GM18508 (cell line): ENCODE data around the gene RNF208.
"Not testable (repeated sequence)": the region's sequence is repeated elsewhere in the genome, so short reads cannot be mapped to it uniquely, and the experiment has no call there.

Experiments
- ATAC-seq: cut with Tn5 transposase; IDR thresholded peaks from one replicate; pipeline ENCODE4 v1.9.1; 2021; ENCODE audit warnings: moderate number of reproducible peaks; ENCODE audit not compliant: insufficient read depth, unreplicated experiment

Gene RNF208

DNA sequence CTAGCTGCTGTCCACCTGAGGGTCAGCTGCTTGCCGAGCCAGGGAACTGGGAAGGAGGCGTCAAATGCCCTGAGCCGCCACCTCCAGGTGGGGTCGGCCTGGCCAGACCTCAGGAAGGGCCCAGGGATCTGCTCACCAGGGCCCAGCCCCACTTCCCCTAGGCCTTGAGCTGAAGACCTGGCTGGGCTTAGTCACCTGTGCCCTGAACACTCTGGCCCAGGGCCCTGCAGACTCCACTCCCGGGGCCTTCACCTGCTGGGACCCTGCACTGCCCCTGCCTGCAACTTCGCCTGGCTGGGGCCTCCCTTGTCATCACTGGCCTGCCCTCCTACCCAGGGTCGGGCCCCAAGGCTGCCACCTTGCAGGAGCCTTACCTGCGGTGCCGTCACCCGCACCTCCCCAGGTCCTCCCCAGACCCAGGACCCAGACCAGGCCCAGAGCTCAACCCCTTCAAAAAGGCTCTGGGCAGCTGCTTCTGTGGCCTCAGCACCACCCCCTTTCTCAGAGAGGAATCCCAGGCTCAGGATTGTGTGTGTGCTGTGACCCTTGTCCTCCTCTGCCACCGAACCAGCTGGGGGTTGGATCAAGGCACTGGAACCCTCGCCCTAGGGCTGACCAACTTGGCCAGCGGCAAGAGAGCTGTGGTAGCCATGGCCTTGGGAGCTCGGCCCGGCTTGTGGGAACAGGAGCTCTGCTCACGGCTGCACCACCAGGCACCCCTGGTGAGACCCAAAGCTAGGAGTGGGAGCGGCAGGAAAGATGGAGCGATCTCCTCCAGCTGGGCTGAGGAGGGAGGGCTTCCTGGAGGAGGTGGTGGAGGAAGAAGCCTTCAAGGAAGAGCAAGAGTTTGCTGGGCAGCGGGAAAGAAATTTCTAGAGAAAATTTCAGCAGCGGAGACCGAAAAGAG is 31.9 kb upstream of the RNF208 start:
- ATAC-seq, result no peak

DNA sequence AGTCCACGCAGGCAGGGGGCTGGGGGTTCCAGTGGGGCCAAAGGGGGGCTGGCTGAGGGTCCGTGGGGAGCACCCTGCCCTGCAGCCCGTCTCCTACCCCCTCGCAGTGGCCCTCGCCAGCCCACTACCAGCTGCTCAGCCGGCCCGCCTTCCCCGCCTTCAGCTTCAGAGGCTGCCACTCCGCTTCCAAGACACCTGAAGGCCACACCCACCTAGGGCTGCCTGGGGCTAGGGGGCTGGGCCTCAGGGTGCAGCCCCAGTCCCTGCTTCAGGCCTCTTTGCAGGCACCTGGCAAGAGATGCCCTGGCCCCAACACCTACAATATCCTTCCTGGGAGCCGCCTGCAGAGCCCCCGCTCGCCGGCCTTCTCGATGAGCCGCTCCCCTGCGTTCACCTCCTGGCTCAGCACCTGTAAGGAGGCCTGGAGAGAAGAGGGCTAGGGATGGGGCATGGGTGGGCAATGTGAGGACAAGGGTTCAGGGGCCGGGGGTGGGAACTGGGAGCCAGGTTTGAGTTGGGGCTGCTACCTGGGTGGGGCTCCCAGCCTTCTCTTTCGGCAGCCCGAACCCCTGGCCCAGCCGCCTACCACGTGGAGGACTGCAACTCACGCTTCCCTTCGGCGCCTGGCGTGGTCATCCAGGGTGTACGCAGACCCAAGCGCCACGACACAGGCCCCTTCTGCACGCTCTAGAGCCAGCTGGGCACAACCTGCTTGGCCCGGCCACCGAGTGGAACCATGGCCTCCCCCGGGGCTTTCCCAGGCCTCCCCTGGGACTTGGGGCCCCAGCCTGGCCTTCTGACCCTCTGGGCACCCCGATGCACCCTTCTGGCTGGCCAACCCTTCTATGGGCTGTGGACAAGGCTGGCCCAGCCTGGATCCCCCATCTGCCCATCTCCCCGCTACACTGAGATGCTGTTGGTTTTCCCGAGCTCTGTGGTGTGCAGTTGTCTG is 30.8 kb upstream of the RNF208 start:
- ATAC-seq, result no peak

DNA sequence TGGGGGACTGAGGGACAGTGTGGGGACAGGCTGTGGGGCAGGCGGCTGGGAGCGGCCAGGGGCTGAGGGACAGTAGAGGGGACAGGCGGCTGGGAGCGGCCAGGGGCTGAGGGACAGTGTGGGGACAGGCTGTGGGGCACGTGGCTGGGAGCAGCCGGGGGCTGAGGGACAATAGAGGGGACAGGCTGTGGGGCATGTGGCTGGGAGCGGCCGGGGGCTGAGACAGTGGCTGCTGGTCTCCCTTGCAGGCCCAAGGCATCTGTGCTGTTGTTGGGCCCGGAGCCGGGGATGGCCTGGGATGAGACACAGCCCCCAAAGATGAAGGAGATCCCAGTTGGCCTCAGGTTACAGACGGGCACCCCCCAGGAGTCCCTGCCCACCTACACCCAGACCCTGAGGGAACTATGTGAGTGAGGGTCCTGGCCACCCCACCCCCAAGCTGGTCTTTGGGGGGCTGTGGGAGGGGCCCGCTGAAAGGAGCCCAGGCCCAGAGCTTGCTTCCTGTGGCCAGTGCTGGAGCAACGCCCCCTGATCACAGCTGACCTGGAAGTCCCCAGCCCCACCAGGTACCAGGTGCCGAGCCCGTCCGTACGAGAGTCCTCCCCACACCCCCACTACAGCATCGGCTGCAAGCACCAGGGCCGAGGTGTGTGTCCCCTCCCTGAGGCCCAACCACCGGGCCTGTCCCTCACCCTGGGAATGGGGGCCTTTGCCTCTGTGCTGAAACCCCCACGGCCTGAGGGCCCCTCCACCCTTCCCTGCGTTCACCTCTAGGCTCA is 29.6 kb upstream of the RNF208 start:
- no peak for ATAC-seq

DNA sequence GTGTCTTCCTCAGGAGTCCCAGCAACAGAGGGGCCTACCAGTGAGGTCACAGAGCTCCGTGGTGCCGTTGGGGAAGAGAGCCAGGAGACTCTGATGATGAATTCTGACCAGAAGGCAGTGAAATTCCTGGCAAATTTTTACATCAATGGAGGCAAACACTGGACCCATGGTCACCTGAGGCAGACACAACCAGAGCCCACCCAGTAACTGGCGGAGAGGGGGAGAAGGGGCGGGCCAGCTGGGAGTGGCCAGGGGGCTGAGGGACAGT is 29.1 kb upstream of the RNF208 start, which contains the start of gene STPG3:
TSS of gene STPG3 (plus strand) at position 93 of the 268 bp plus-strand sequence. CDS start at position 94, 1 bp downstream.
- no peak for ATAC-seq

DNA sequence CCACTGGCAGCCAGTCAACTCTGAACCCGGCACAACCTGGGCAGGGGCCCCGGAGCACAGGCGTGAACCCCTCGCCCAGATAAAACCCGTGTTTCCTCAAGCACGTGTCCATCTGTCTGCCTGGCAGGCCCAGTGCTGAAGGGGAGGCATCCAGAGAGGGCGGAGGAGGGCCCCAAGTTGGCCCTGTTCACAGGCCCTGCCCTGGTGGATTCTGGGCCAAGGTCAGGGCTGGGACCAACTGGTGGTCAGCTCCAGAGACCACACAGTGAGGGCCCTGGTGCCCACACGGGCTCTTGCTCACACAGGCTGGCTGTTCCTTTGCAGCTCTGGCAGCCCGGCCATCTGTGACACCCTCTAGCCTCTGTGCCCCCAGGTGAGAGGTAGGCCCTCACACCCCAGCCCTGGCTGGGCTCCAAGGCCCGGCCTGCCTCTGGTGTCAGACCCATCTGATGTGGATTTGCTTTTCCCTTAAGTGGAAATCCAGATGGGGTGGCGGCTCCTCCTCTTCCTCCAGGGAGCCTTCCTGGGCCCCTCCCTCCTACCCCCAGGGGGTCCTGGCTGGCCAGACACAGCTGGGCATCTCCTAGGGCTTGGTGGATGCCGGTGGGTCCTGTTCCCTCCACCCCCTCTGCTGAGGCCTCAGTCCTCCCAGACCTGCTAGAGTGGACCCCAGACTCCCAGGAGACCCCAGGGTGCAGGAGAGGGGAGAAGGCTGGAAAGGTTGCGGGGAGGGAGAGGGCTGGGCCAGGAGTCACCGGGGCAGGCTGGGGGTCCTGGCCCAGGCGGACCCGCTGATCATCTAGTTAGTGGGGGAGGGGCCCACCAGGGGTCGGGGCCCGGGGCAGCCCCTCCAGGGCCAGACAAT is 28.5 kb upstream of the RNF208 start:
- no peak for ATAC-seq

DNA sequence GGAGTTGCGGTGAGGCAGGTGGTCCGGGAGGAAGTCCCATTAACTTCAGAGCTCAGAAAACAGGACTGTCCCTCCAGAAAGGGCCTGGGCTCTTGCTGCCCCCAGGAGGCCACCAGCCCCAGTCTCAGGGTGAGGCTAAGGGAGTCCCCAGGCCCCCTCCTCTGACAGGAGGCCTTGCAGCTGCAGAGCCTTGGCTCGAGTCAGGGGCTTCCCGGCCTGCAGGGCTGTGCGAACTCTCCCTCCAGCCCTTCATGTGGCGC is 25.8 kb upstream of the RNF208 start:
- ATAC-seq, result no peak

DNA sequence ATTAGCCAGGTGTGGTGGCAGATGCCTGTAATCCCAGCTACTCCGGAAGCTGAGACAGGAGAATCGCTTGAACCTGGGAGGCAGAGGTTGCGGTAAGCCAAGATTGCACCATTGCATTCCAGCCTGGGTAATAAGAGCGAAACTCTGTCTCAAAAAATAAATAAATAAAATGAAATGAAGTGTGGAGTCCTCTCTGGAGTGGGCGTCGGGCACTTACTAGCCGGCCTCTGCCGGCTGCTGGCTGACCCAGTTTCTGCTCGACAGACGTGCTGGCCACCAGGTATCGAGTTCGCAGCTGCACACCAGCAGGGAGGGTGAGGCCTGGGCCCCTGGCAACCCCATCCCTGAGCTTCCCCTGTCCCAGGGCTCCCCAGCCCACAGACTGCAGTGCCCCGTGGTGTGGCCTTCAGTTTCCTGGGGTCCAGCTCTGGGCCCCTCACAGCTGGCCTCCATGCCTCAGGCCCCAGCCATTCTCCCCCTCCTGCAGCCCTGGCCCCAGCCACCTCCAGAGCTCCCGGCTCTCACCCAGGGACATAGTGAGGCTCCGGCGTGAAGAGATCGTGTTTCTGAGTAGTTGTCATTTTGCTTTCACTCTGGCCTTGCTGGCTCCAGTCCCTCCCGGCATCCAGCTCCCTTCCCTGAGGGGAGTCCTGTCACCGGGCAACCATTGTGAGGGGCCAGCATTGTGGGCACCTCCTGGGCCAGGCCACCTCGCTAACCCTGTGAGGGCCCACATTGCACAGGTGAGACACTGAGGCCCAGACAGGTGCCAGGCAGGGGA is 25.3 kb upstream of the RNF208 start:
- ATAC-seq, result no peak

DNA sequence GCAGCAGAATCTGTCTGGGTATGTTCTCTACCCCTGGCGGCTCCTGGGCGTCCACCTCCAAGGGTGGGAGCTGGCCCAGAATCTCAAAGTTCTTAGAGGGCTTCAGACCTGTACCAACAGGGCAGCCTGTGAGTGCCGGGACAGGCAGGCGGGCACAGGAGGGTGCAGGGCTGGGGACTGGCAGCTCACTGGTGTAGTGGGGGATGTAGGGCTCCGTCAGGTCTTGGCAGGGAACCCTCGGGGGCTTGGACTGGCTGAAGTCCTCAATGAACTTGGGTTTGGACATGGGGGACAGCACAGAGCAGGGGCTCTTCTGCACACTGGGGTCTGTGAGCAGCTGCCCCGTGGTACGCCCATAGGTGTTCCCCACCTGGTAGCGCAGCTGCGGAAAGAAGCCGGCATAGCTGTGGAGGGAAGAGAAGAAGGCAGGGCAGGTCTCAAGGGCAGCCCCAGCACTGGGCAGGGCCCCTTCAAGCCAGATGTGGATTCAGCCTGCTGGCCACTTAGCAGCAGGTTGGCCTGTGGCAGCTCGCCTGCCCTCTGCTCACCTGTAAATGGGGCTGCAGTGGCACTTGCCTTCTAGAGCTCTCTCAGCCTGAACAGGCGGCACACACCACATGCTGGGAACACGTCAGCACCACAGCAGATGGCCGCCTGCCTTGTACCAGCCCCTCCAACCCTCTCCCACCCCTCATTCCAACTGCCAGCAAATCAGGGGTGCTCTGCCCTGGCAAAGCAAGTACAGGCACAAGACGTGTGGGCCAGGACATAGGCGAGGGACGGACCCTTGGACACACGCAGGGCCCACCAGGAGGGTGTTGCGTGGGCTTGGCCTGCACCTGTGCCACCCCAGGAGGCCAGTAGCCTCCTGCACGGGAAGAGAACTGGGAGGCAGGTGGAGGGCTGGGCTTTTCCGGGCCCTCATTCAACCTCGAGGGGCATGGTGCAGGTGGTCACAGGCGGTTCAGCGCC is 23.7 kb upstream of the RNF208 start:
- ATAC-seq, result no peak

DNA sequence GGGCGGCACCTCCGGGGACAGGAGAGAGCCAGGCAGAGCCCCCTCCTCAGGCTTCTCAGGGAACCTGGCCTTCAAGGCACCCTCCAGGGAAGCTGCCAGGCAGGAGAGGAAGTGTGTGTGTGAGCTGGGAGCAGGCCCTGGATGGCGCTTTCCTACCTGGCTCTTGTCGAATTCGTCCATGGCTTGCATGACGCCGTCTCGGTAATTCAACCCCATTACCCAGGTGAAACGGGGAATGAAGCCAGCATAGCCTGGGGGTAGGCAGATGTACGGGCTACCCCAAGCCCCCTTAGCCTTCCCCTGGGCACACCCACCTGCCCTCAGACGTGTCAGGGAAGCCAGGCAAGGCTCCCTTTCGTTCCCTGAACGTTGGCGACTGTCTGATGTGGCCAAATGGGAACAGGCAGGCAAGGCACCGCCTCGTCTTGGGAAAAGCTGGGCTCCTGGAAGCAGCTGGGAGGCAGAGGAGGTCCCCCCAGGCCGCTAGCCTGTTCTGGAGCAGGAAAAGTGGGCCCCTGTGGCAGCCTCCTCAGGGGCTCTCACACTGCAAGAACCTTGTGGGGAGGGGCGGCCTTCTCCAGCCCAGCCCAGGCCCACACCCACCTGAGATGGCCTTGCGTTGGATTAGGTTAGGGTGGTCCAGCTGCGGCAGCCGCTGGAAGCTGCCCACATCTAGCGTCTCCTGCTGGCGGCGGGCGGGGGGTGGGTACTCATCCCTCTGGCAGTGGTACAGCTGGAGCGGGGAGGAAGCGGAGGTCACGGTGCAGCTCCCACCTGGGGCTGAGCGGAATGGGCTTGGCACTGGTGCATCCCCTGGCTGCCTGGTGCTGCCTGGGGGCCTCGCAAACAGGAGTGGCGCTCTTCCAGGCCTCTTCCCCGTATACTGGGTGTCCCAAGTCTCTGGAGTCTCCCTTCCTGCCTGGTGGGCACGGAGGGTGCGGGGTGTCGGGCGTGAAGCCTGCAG is 22.7 kb upstream of the RNF208 start:
- no peak for ATAC-seq

DNA sequence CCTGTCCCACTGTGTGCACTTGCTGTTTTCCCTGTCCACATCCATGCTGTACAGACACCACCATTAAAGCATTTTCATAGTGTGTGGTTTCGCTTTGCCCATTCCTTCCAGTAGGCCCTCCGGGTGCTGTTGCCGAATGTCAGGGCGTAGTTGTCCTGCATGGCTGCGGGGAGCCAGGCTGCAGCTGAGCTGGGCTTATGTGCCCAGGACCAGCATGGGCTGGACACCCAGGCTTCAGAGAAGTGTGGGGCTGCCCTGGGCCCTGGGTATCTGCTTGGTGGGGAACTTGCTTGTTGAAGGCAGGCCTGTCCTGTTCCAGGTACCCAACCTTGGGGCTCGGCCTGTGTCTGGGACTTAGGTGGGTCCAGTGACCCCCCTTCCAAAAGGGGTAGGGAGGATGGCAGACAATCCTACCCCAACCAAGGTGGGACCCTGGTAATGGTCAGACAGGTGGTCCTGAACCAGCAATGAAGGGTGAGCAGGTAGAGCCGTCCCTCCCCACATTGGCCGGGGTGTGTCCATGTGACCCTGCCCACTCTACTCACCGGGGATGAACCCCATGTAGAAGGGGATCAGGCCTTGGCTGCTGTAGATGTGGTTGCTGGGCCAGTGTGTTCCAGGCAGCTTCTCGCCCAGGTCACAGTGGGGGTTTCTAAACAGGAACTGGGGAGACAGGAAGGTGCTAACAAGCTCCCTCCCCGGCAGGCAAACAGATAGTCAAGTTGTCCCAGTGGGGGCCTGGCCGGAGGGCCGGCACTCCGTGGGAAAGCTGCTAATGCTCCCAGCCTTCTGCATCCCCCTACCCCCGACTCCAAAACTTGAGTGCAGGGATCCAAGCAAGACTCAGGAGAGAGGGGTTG is 21.8 kb upstream of the RNF208 start:
- no peak for ATAC-seq

DNA sequence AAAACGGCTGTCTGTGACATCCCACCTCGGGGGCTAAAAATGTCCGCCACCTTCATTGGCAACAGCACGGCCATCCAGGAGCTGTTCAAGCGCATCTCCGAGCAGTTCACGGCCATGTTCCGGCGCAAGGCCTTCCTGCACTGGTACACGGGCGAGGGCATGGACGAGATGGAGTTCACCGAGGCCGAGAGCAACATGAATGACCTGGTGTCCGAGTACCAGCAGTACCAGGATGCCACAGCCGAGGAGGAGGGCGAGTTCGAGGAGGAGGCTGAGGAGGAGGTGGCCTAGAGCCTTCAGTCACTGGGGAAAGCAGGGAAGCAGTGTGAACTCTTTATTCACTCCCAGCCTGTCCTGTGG is 21.2 kb upstream of the RNF208 start:
- not testable (repeated sequence) for ATAC-seq

DNA sequence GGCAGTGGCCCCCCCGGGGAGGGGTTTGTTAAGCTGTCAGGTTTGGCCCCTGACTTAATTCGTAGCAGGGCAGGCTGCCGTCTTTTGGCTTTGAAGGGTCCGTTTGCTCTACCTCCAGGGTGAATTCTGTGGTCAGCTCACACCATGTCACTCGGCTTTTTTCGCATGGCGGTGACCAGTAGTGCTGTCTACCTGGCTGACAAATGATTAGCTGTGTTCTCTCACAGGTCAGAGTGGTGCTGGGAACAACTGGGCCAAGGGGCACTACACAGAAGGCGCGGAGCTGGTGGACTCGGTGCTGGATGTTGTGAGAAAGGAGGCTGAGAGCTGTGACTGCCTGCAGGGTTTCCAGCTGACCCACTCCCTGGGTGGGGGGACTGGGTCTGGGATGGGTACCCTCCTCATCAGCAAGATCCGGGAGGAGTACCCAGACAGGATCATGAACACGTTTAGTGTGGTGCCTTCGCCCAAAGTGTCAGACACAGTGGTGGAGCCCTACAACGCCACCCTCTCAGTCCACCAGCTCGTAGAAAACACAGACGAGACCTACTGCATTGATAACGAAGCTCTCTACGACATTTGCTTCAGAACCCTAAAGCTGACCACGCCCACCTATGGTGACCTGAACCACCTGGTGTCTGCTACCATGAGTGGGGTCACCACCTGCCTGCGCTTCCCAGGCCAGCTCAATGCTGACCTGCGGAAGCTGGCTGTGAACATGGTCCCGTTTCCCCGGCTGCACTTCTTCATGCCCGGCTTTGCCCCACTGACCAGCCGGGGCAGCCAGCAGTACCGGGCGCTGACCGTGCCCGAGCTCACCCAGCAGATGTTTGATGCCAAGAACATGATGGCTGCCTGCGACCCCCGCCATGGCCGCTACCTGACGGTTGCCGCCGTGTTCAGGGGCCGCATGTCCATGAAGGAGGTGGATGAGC is 20.5 kb upstream of the RNF208 start:
- ATAC-seq, result no peak

DNA sequence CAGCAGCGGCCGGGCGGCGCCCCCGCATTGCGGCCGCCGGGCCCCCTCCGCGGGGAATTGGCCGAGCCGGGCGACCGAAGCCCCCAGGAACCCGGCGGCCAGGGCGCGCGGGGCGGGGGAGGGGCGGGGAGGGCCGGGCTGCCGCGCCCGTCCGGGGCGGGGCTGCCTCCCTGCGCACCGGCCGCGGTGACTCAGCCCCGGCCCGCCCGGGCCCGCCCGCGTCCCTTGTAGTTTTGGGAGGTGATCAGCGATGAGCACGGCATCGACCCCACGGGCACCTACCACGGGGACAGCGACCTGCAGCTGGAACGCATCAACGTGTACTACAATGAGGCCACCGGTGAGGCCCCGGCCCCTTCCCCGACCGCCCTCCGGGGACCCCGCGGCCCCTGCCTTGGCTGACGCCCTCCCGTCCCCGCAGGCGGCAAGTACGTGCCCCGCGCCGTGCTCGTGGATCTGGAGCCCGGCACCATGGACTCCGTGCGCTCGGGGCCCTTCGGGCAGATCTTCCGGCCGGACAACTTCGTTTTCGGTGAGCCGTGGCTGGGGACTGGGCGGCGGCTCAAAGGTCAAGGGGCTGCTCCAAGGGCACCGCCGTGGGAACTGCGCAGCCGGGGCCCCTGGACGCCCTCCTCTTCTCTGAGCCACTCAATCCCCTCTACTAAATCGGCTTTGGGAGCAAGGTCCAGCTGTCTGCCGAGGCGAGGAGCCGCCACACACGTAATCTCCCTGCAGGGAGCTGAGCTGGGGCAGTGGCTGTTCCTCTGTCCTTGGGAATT is 19.6 kb upstream of the RNF208 start:
- no peak for ATAC-seq

DNA sequence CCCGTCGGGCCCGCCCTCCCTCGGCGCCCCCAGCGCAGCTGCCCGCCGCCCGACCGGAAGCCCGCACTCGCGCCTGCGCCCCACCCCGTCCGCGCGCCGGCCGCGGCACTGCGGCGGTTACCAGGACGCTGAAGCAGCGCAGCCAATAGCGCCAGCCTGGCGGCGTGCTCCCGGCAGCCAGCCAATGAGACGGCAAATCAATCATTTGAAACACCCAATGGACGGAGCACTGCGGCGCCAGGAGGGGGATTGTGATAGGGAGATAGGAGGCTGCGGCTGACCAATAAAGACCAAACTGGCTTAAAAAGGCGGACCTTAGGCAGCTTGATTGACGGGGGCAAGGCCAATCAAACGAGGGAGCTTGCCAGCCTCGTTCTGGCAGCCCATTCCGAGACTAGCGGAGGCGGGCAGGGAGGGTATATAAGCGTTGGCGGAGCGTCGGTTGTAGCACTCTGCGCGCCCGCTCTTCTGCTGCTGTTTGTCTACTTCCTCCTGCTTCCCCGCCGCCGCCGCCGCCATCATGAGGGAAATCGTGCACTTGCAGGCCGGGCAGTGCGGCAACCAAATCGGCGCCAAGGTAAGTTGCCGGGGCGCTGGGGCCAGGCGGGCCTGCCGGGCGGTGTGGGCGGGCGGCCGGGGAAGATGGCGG is 18.9 kb upstream of the RNF208 start, which contains the start of gene TUBB4B:
TSS of gene TUBB4B (plus strand) at position 447 of the 649 bp plus-strand sequence. CDS start at position 521, 74 bp downstream.
- ATAC-seq, result peak; percentile 71
